Activated T-cell treated with anti-CD3 and anti-CD28 coated beads, Interleukin-2, amount 50 U/mL, for 72 hours (primary cell): ENCODE data around the gene PRKN. TPM values are rescaled to one million over a fixed set of nuclear protein-coding genes. Genes with fewer than 3 reads are reported as not detected.
"Not testable (repeated sequence)": the region's sequence is repeated elsewhere in the genome, so short reads cannot be mapped to it uniquely, and the experiment has no call there.

Experiments used
- ATAC-seq, 2 donors: fragments of 150-1000 bp; cut with Tn5 transposase; replicated peaks in 1 of 2; 2 replicates each; pipeline ENCODE4 v1.10.0; 2021; ENCODE audit warnings: moderate library complexity in 2 of 2, mild to moderate bottlenecking in 1 of 2
- DNase-seq, 2 donors: peaks; one replicate each; pipeline ENCODE4 v3.0.0; 2021 to 2022; ENCODE audit warnings: mixed read lengths in 1 of 2
- H3K27ac Mint-ChIP-seq: one replicate; pipeline ENCODE4 v1.8.0; 2022; ENCODE audit warnings: mild to moderate bottlenecking, moderate library complexity, mixed read lengths
- H3K27me3 Mint-ChIP-seq: one replicate; pipeline ENCODE4 v1.8.0; 2022; ENCODE audit warnings: low read depth, mixed read lengths
- H3K36me3 Mint-ChIP-seq, 2 donors: one replicate each; pipeline ENCODE4 v1.8.0; 2022; ENCODE audit warnings: mixed read lengths in 2 of 2, mild to moderate bottlenecking in 1 of 2; ENCODE audit not compliant: insufficient read depth in 2 of 2
- H3K4me1 Mint-ChIP-seq: one replicate; pipeline ENCODE4 v1.8.0; 2022; ENCODE audit warnings: low read depth, mixed read lengths
- H3K4me3 Mint-ChIP-seq, 2 donors: one replicate each; pipeline ENCODE4 v1.8.0; 2022; ENCODE audit warnings: mild to moderate bottlenecking in 2 of 2, mixed read lengths in 2 of 2, moderate library complexity in 2 of 2
- H3K9me3 Mint-ChIP-seq, 2 donors: one replicate each; pipeline ENCODE4 v1.8.0; 2022; ENCODE audit warnings: mixed read lengths in 2 of 2
- total RNA-seq, 2 donors: library from RNA; stranded (reverse); gene quantifications; one replicate each; pipeline ENCODE4 v1.2.3, GENCODE V29; 2022

PRKN gene
- total RNA-seq, 2 donors from 2014 or later = 2.5 to 2.8 TPM

DNA sequence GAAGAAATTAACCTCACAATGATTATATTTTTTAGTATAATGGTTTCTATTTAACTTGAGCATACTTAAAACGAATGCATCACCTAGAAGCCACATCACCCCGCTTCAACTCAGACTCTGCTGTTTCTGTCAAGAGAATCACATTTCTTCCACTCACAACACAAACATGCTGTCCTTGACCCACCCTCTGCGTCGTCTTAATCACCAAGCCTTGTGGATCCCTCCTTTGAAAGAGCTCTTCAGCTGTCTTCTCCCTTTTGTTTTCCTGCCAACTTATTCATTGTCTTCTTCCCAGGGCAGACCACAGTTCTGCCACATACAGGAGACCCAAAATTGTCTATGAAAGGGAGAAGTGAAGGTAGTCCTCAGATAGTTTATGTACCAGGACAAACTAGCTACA is 858.1 kb downstream of the PRKN start:
- no peak for DNase-seq
- Mint-ChIP-seq H3K9me3 (peaks cover 0 to 2% of the 10 kb centered on the region in 2 donors), H3K4me3 (no peak overlapping the region), H3K4me1 (no peaks in the 10 kb centered on the region), H3K27ac (no peak overlapping the region), H3K36me3 (no peaks in the 10 kb centered on the region), H3K27me3 (no peaks in the 10 kb centered on the region)
- ATAC-seq = no peak

DNA sequence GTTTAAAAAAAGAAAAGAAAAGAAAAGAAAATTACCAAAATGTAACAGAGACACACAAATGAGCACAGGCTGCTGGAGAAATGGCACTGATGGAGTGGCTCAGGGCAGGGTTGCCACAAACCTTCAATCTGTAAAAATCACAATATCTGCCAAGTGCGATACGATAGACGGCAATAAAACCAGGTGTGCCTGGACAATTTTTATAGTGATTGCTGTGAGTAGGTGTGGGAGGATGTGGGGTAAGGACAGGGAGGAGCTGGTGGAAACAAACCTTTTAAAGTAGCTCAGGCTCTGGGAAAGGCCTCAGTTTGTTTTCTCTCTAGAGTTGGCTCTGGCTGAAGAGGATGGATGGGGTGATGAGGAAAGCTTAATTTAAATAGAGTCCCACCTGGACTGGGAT is 861.0 kb downstream of the PRKN start:
- H3K36me3 Mint-ChIP-seq = no peaks in the 10 kb centered on the region
- DNase-seq = no peak
- ATAC-seq = no peak
- H3K4me3 Mint-ChIP-seq = no peak overlapping the region
- H3K4me1 Mint-ChIP-seq = no peaks in the 10 kb centered on the region
- peaks cover 0 to 4% of the 10 kb centered on the region in 2 donors for H3K9me3 Mint-ChIP-seq
- no peaks in the 10 kb centered on the region for H3K27me3 Mint-ChIP-seq
- H3K27ac Mint-ChIP-seq = no peak overlapping the region

DNA sequence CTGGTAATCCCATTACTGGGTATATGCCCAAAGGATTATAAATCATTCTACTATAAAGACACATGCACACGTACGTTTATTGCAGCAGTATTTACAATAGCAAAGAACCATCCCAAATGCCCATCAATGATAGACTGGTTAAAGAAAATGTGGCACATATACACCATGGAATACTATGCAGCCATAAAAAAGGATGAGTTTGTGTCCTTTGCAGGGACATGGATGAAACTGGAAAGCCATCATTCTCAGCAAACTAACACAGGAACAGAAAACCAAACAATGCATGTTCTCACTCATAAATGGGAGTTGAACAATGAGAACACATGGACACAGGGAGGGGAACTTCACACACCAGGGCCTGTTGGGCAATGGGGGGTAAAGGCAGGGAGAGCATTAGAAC is 866.5 kb downstream of the PRKN start:
- not testable (repeated sequence) for DNase-seq, ATAC-seq, H3K36me3 Mint-ChIP-seq, H3K4me1 Mint-ChIP-seq, H3K27me3 Mint-ChIP-seq, H3K4me3 Mint-ChIP-seq, H3K9me3 Mint-ChIP-seq, H3K27ac Mint-ChIP-seq

DNA sequence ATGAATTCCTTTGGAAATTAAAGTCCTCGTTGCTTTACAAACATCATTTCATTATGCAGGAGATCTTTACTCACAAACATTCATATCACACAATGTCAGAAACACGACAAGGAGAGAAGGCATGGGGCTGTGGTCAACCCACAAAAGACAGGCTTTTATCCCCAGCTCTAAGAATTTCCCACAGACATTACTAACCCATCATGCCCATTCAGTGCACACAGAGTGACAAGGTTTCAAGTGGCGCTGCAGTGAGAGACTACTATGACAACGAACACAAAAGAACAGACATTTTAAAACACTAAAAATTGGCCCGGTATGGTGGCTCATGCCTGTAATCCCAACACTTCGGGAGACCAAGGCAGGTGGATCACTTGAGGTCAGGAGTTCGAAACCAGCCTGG is 873.9 kb downstream of the PRKN start:
- H3K9me3 Mint-ChIP-seq = peaks cover 0 to 2% of the 10 kb centered on the region in 2 donors
- H3K36me3 Mint-ChIP-seq = no peaks in the 10 kb centered on the region
- ATAC-seq (no peak), DNase-seq (no peak)
- H3K4me3 Mint-ChIP-seq = no peak overlapping the region
- H3K27ac Mint-ChIP-seq = no peak overlapping the region
- no peaks in the 10 kb centered on the region for H3K4me1 Mint-ChIP-seq
- H3K27me3 Mint-ChIP-seq = no peaks in the 10 kb centered on the region

DNA sequence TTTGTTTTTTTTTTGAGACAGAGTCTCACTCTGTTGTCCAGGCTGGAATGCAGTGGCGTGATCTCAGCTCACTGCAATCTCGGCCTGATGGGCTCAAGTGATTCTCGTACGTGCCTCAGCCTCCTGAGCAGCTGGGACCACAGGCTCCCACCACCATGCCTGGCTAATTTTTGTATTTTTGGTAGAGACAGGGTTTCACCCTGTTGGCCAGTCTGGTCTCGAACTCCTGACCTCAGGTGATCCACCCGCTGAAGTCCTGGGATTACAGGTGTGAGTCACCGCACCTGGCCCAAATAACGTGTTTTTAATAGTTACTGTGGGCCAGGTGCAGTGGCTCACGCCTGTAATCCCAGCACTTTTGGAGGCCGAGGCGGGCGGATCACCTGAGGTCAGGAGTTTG is 876.1 kb downstream of the PRKN start:
- H3K4me3 Mint-ChIP-seq, DNase-seq, H3K27me3 Mint-ChIP-seq, H3K4me1 Mint-ChIP-seq, H3K36me3 Mint-ChIP-seq, H3K27ac Mint-ChIP-seq, H3K9me3 Mint-ChIP-seq, ATAC-seq: not testable (repeated sequence)

DNA sequence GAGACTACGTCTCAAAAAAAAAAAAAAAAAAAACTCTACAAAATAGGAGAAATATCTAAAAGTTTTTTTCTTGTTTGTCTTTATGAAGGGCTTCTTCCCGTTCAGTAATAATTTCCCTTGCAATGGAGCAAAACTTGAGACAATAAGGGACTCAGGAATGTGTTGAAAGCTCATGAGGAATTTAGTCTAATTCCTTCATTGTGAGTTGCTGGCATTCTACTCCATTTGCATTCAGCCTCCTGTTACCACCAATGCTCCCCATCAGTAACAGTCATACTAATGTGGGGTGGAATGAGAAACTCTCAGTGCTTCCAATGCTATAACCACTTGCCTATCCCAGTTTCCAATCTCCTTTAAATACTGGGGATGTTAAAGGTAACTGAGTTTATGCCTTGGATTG is 877.0 kb downstream of the PRKN start:
- Mint-ChIP-seq H3K27ac (no peak overlapping the region), H3K4me1 (no peaks in the 10 kb centered on the region), H3K27me3 (no peaks in the 10 kb centered on the region), H3K9me3 (peaks cover 0 to 2% of the 10 kb centered on the region in 2 donors), H3K36me3 (no peaks in the 10 kb centered on the region), H3K4me3 (no peak overlapping the region)
- ATAC-seq (no peak), DNase-seq (no peak)

DNA sequence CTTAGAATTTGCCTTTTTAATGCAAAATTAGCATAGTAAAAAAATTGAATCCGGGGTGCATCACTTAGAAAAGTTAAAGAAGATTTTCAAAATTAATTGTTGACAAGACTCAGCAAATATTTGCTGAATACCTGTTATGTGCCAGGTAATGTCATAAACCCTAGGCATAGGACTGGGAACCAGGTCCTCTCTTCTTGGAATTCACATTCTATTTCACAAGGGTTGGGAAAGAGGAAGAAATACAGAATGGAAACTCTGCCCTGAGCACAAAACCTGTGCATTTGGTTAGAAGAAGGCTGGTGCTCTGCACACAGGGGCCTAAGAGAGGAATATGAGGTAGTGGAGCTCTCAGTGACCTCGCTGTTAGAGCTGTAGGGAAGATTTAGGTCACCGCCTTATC is 879.9 kb downstream of the PRKN start:
- peaks cover 0 to 2% of the 10 kb centered on the region in 2 donors for H3K9me3 Mint-ChIP-seq
- H3K36me3 Mint-ChIP-seq = no peaks in the 10 kb centered on the region
- DNase-seq (no peak), ATAC-seq (no peak)
- H3K4me3 Mint-ChIP-seq = no peak overlapping the region
- H3K27me3 Mint-ChIP-seq = no peaks in the 10 kb centered on the region
- no peak overlapping the region for H3K27ac Mint-ChIP-seq
- no peaks in the 10 kb centered on the region for H3K4me1 Mint-ChIP-seq

DNA sequence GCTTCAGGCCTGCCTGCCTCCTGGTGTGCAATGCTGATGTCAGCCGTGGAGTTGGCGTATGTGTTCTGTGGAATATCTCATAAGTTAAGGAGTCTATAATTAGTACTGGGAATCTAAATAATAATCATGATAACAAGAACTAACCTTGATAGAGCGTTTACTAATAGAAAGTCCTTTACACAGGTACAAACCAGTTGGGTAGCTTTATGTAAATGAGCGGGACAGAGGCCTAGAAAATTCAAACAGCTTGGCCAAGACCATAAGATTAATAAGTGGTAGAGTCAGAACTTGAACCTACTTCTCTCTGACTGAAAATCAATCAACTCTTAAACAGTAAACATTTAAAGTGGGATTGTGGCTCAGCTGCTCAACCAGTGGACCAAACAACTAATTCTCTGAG is 882.8 kb downstream of the PRKN start:
- H3K27me3 Mint-ChIP-seq = no peaks in the 10 kb centered on the region
- no peak overlapping the region for H3K4me3 Mint-ChIP-seq
- H3K27ac Mint-ChIP-seq = no peak overlapping the region
- H3K9me3 Mint-ChIP-seq = peaks cover 0 to 2% of the 10 kb centered on the region in 2 donors
- no peaks in the 10 kb centered on the region for H3K4me1 Mint-ChIP-seq
- H3K36me3 Mint-ChIP-seq = no peaks in the 10 kb centered on the region
- DNase-seq (no peak), ATAC-seq (no peak)

DNA sequence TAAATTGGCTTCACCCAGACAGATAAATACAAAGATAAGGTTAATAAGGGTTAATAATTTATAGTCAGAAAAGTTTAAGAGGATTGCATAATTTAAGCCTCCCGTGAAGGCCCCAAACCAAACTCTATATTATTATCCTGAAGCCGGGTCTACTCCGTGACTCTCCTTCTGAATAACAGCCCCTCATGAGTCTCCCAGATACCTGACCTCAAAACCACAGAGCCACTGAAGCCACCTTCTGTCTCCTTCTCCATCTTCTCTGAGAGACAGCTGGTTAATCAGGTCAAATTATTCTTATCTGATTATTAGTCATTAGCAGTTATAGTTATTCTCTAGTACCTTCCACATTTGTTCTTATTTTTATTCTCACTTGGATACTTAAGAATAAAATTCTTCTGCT is 884.5 kb downstream of the PRKN start:
- Mint-ChIP-seq H3K36me3 (no peaks in the 10 kb centered on the region), H3K27me3 (no peaks in the 10 kb centered on the region), H3K4me3 (no peak overlapping the region), H3K4me1 (no peaks in the 10 kb centered on the region), H3K27ac (no peak overlapping the region), H3K9me3 (no peaks in the 10 kb centered on the region)
- DNase-seq (no peak), ATAC-seq (no peak)

DNA sequence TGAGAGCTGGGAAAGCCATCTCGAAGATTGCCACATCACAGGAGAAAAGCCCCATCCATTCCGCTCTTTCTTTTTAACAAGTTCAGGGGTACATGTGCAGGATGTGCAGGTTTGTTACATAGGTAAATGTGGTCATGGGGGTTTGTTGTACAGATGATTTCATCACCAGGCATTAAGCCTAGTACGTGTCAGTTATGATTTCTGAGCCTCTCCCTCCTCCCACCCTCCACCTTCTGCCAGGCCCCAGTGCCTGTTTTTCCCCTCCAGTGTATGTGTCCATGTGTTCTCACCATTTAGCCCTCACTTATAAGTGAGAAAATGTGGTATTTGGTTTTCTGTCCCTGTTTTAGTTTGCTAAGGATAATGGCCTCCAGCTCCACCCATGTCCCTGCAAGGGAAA is 887.2 kb downstream of the PRKN start:
- ATAC-seq (no peak), DNase-seq (no peak)
- H3K27me3 Mint-ChIP-seq = no peaks in the 10 kb centered on the region
- H3K9me3 Mint-ChIP-seq = no peaks in the 10 kb centered on the region
- no peaks in the 10 kb centered on the region for H3K36me3 Mint-ChIP-seq
- H3K27ac Mint-ChIP-seq = no peak overlapping the region
- H3K4me3 Mint-ChIP-seq = no peak overlapping the region
- H3K4me1 Mint-ChIP-seq = no peaks in the 10 kb centered on the region

DNA sequence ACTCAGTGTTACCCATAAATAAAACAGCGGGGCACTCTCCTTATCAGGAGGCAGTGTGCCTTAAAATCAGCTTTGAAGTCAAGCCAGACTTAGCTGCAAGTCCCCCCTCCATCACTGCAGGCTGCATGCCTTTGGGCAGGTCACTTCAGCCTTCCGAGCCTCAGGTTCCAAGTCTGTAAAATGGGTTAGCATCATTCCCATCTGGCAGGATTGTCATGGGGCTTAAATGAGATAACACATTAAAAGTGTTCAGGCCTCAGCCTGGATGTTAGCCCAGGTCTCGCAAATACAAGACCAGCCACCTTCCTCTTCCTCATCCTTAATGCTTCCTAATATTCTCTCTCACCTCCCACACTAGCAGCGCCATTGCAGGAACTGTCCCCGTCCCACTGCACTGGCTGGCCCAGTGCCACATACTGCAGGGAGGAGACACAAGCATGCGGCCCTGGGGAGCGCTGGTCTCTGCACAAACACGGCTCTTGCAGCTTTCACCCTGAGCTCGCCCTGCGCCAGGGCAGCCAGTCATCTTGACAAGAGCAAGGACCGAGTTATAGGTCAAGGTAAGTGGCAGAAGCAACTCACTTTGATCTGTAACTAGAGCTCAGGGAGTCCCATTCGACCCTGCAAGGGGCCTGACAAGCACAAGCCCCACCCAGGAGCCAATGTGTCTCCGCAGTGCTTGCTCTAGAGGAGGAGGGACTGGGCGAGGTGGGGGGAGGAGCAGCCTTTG is 889.1 kb downstream of the PRKN start:
- Mint-ChIP-seq H3K9me3 (no peaks in the 10 kb centered on the region), H3K27me3 (no peaks in the 10 kb centered on the region), H3K4me3 (no peak overlapping the region), H3K4me1 (no peaks in the 10 kb centered on the region), H3K36me3 (no peaks in the 10 kb centered on the region), H3K27ac (no peak overlapping the region)
- ATAC-seq (no peak), DNase-seq (no peak)

DNA sequence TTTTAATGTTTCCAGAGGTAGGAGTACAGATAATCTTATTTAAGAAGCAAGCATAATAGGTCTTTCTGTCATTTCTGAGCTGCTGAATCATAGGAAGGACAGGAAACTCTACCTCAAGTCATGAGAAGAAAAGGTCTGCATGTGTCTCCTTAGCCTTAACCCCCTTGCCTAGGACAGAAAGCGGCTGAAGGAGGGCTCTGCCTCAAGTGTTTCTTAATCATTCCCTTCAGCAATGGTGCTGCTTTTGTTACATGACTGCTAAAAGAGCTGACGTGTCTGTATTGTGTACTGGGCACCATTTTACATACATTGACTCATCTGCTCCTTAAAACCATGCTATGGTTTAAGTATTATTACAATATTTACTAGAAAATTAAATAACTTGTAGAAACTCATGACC is 889.7 kb downstream of the PRKN start:
- Mint-ChIP-seq H3K9me3 (no peaks in the 10 kb centered on the region), H3K36me3 (no peaks in the 10 kb centered on the region), H3K27me3 (no peaks in the 10 kb centered on the region), H3K27ac (no peak overlapping the region), H3K4me1 (no peaks in the 10 kb centered on the region), H3K4me3 (no peak overlapping the region)
- no peak for DNase-seq
- ATAC-seq = no peak

DNA sequence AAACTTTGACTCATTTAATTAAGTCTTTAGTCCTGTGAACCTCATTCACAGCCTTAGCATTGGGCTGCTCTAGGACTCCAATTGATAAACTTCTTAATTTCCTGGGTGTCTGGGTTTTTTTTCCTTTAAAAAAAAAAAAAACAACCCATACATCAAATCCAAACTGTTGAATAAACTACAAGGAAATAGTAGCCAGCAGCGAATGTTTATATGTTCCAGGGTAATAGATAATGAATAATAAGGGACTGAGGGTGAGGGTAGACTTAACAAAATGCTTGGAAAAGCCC is 890.2 kb downstream of the PRKN start:
- ATAC-seq = no peak
- Mint-ChIP-seq H3K4me3 (no peak overlapping the region), H3K27me3 (no peaks in the 10 kb centered on the region), H3K9me3 (no peaks in the 10 kb centered on the region), H3K36me3 (no peaks in the 10 kb centered on the region), H3K27ac (no peak overlapping the region), H3K4me1 (no peaks in the 10 kb centered on the region)
- no peak for DNase-seq

DNA sequence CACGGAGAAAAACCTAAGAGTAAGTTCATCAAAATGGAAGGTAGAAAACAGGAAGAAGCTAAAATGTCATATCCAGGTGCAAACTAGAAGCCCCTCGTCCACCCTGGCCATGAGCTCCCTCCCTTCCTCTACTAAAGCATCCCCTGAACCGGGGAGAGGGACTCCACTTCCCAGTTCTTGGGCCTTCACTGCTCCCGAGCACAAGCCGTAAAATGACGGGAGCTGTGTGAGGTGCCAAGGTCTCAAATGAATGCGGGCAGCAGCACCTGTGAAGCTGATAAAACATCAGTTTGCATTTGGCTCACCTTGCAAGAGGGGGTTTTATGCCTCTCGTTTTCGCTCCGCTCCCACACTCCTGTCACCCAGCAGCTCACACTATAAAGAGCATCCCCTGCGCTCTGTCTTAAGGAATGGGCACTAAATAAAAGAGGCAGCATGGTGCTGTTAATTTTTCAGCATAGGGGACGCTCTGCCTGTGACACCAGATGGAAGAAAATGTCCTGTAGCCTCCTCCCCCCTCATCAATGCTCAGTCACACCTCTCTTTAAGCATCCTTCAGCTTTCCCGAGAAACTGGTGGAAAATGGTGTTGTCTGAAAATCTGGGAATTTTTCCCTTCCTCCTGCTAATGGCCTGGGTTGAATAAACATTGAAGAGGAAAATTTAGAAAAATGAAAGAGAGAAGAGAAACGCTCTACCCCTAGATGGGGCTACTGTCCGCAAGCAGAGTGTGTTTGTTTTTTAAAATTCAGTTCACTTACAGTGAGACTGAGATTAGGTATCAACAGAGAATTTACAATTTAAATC is 890.7 kb downstream of the PRKN start:
- Mint-ChIP-seq H3K36me3 (no peaks in the 10 kb centered on the region), H3K27ac (no peak overlapping the region), H3K27me3 (no peaks in the 10 kb centered on the region), H3K4me1 (no peaks in the 10 kb centered on the region), H3K9me3 (no peaks in the 10 kb centered on the region), H3K4me3 (no peak overlapping the region)
- ATAC-seq (no peak), DNase-seq (no peak)
